ENCODE data around the gene IQGAP3. TPM values are rescaled to one million over a fixed set of nuclear protein-coding genes. Genes with fewer than 3 reads are reported as not detected.
A peak's percentile ranks its signal among the peaks of the same experiment; 100 is the strongest.

Gene IQGAP3
- total RNA-seq, 4 donors from 2014 or later = 0.21 to 2.4 (median 0.97) TPM

DNA sequence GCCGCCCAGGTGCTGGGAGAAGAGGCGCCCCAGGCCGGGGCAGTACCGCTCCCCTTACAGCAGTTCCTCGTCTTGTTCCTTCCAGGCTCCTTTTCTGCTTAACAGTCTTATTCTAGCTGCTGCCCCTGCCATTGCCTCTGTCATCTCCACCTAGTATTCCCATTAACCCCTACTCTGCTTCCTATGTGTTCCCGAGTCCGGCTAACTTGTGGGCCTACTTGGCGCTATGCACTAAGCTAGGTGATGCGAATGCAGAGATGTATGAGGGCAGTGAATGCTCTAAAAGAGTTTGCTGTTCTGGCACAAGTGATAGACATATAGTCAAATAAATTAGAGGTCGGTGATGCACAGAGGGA lies 276 bp upstream of the IQGAP3 start:
- H3K4me3 ChIP-seq = peak overlapping the region in 3 of 4 donors; percentile 38 to 54 (median 48)
- H3K36me3 ChIP-seq = no peaks in the 10 kb centered on the region
- H3K9me3 ChIP-seq = no peaks in the 10 kb centered on the region
- DNase-seq (ENCODE audit: low spot score in 2 of 2) = no peak
- peaks cover 0 to 23% (median 15%) of the 10 kb centered on the region in 4 donors for H3K4me1 ChIP-seq
- TF ChIP-seq POLR2A (IDR thresholded peaks at IDR 0.05) (no peak), EP300 (IDR thresholded peaks at IDR 0.05) (no peak)
- TF ChIP-seq, protein P1, sequence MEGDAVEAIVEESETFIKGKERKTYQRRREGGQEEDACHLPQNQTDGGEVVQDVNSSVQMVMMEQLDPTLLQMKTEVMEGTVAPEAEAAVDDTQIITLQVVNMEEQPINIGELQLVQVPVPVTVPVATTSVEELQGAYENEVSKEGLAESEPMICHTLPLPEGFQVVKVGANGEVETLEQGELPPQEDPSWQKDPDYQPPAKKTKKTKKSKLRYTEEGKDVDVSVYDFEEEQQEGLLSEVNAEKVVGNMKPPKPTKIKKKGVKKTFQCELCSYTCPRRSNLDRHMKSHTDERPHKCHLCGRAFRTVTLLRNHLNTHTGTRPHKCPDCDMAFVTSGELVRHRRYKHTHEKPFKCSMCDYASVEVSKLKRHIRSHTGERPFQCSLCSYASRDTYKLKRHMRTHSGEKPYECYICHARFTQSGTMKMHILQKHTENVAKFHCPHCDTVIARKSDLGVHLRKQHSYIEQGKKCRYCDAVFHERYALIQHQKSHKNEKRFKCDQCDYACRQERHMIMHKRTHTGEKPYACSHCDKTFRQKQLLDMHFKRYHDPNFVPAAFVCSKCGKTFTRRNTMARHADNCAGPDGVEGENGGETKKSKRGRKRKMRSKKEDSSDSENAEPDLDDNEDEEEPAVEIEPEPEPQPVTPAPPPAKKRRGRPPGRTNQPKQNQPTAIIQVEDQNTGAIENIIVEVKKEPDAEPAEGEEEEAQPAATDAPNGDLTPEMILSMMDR (IDR thresholded peaks at IDR 0.05) = no peak
- no peaks in the 10 kb centered on the region for H3K27me3 ChIP-seq
- no peak overlapping the region for H3K27ac ChIP-seq
- 27 to 28% methylated on average over 10 of the region's 10 CpGs for WGBS, 2 donors

DNA sequence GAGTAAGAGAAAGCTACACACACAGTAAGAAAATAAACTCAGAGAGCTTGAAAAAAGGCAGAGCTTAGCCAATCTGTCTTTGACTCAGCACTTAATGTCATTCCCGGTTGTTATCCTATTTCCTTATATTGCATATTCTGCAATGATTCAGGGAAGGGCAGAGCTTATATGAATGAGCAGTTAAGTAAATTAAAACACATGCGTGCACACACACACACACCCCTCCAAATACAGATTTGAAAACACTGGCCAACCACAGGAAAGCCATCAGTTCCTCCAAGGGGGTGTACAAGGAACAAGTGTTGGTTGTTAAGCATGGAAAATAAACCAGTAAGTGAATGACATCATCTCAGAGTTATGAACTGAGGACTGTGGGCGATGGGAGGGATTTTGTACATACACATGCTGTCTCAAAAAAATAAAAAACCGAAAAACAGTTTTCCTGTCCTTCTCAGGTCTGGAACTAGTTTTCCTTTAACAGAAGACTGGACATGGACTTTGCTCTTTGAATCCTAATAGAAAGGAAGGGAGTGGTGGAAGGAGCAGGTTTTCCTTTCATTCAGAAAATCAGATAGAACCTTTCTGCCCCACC lies 1.0 kb downstream of the IQGAP3 start:
- DNase-seq (ENCODE audit: low spot score in 2 of 2) = no peak
- Histone ChIP-seq H3K27me3 (no peaks in the 10 kb centered on the region), H3K4me3 (peak overlapping the region in 1 of 4 donors; percentile 48), H3K4me1 (peaks cover 0 to 23% (median 15%) of the 10 kb centered on the region in 4 donors), H3K36me3 (no peaks in the 10 kb centered on the region), H3K9me3 (no peaks in the 10 kb centered on the region), H3K27ac (peak overlapping the region in 3 of 4 donors; percentile 19 to 63 (median 20))
- peak in 1 of 2 donors; percentile 41 for TF ChIP-seq EP300 (IDR thresholded peaks at IDR 0.05)
- TF ChIP-seq, protein P1 (IDR thresholded peaks at IDR 0.05) = no peak
- WGBS, 2 donors = 3 to 5% methylated on average over 4 of the region's 4 CpGs

DNA sequence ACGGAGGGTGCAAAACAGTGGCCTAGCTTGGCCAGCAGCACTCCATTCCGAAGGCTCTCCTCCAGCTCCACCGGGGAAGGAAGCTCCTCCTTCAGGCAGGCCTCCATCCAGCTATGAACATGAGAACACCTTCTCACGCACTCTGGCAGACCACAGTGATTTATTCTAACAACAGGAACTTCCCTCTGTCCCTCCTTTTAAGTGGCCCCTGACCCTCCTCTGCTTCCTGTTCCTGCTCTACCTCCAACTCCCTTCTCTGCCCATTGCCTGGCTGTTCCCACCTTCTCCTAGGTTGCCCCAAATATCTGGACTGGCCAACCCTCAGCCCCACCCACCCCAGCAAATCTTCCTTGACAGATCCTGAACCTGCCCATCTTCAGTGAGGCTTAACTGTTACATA lies 5.9 kb downstream of the IQGAP3 start:
- H3K4me1 ChIP-seq = peaks cover 0 to 10% (median 3%) of the 10 kb centered on the region in 4 donors
- 85 to 89% methylated on average over 4 of the region's 4 CpGs for WGBS, 2 donors

DNA sequence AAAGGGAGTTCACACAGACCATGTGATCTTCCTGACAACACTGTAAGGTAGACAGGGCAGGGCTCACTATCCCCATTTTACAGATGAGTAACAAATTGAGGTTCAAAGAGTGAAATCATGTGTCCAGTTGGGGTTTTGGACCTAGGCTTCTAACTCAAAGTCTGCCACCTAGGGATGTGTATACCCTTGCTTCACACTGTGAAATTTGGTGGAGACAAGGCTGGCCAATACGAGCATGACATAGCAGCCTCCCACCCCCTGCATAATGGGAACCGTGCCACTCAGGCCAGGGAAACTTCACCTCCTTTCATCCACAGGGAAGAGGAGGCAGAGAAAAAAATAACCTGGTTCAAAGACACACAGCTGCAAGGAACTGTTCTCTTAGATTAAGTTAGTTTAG lies 6.8 kb downstream of the IQGAP3 start:
- DNase-seq (ENCODE audit: low spot score in 2 of 2) = no peak
- 70 to 74% methylated on average over 2 of the region's 2 CpGs for WGBS, 2 donors
- H3K9me3 ChIP-seq = no peaks in the 10 kb centered on the region

More for the DNA sequence above, 5.9 kb downstream of the IQGAP3 start:
- Histone ChIP-seq H3K4me3 (no peak overlapping the region), H3K36me3 (no peaks in the 10 kb centered on the region), H3K9me3 (no peaks in the 10 kb centered on the region), H3K27ac (no peak overlapping the region), H3K27me3 (no peaks in the 10 kb centered on the region)
- DNase-seq (ENCODE audit: low spot score in 2 of 2) = no peak
- TF ChIP-seq EP300 (IDR thresholded peaks at IDR 0.05) (no peak), POLR2A (IDR thresholded peaks at IDR 0.05) (no peak)
- TF ChIP-seq, protein P1 (IDR thresholded peaks at IDR 0.05) = no peak

DNA sequence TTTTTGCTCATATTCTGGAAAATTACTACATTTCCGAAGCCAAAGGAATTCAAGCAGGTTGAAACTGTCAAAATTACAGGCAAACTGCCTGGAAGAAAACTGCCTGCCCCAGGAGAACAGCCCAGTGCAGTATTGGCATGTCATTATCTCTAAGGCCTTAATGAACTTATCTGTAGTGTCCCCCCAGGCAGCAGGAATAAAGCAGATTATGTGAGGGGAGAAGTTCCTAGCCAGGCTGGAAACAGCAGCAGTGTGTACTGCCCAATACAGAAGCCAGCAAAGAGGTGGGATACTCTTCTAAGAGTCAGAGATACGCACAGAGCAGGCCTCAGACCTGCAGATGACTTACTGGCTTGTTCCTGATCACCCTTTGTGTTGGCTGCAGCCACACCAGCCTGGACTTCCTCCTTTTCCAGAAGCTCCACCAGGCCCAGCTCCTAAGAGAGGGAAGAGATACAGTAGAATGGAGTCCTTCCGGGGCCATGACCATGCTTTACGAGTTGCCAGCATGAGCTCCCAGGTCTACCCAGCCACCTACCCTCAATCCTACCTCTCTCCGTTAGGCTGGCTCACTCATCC lies 11.7 kb downstream of the IQGAP3 start:
- Histone ChIP-seq H3K36me3 (no peaks in the 10 kb centered on the region), H3K27me3 (no peaks in the 10 kb centered on the region), H3K4me1 (no peaks in the 10 kb centered on the region), H3K27ac (no peak overlapping the region), H3K4me3 (no peak overlapping the region), H3K9me3 (no peaks in the 10 kb centered on the region)
- WGBS, 2 donors = 70 to 77% methylated on average over 5 of the region's 5 CpGs
- TF ChIP-seq, protein P1 (IDR thresholded peaks at IDR 0.05) = no peak
- TF ChIP-seq POLR2A (IDR thresholded peaks at IDR 0.05) (no peak), EP300 (IDR thresholded peaks at IDR 0.05) (no peak)
- DNase-seq (ENCODE audit: low spot score in 2 of 2) = no peak

More for the DNA sequence above, 6.8 kb downstream of the IQGAP3 start:
- Histone ChIP-seq H3K4me3 (no peak overlapping the region), H3K36me3 (no peaks in the 10 kb centered on the region), H3K27me3 (no peaks in the 10 kb centered on the region), H3K4me1 (peaks cover 0 to under 1% (median 0%) of the 10 kb centered on the region in 4 donors), H3K27ac (no peak overlapping the region)
- TF ChIP-seq POLR2A (IDR thresholded peaks at IDR 0.05) (no peak), EP300 (IDR thresholded peaks at IDR 0.05) (no peak)
- TF ChIP-seq, protein P1 (IDR thresholded peaks at IDR 0.05) = no peak
